ENCODE results near the gene BBS10. TPM values are rescaled to one million over a fixed set of nuclear protein-coding genes. Genes with fewer than 3 reads are reported as not detected.
"Not testable (repeated sequence)": the region's sequence is repeated elsewhere in the genome, so short reads cannot be mapped to it uniquely, and the experiment has no call there.

The BBS10 gene
- polyA plus RNA-seq (2012; ENCODE audit: insufficient read depth, insufficient read length): 5.7 TPM

DNA sequence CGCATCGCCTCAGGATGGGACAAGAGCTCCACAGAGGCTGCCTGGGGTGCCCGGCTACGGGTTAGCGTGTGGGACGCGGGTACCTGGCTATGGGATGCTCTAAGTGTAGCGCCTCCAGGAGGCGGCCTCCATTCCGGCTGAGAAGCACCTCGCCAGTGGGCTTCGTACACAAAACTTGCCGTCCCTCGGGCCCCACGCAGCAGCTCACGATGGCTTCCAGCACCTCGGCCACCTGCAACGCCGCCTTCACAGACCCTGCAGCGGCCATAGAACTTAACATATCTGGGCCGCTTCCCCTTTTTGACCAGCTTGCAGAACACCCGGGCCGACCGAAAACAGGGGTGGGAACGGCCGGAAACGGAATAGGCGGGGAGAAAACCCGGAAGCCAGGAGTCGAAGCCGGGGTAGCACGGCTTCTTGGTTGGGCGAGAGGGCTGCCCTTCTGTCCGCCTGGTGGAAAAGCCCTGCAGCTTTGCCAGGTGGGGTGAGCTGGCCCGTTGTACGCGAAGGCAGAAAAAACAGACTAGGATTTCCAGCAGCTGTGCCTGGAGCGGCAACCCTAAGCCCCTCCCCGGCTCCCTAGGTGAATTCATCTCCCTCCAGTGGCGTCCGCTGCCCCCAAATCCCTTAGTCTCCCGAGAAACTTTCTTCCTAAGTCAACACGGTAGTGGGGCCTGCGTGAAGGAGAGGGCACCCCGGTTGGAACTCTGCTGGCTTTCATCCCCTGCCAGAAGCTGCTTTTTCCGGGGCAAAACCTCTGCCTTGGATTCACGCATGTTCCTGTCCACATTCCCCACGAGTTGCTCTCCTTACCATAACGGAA, at the start of gene BBS10:
TSS of gene BBS10 (minus strand) at position 337 of the 823 bp plus-strand sequence. CDS start at position 280, 57 bp downstream.
- peak within 1 kb of the TSS; percentile 71 for H3K4me3 ChIP-seq (ENCODE audit: low read length)
- peak; percentile 86 for DNase-seq (ENCODE audit: low read depth, low spot score)

DNA sequence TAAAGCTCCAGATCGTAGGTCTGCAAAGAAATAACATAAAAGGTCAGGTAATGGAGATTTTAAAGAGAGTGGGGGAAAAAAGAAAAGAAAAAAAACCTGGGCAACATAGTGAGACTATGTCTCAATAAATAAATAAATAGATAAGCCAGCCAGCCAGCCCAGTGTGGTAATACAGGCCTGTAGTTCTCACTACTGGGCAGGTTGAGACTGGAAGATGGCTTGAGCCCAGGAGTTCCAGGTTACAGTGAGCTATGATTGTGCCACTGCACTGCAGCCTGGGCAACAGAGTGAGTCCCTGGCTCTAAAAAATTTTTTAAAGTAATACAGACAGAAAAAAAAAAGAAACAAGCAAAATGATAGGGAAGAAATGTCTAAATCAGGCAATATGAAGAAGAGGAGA, 43.2 kb upstream of the BBS10 start:
- DNase-seq (ENCODE audit: low read depth, low spot score): no peak
- H3K4me3 ChIP-seq (ENCODE audit: low read length): no peak overlapping the region

DNA sequence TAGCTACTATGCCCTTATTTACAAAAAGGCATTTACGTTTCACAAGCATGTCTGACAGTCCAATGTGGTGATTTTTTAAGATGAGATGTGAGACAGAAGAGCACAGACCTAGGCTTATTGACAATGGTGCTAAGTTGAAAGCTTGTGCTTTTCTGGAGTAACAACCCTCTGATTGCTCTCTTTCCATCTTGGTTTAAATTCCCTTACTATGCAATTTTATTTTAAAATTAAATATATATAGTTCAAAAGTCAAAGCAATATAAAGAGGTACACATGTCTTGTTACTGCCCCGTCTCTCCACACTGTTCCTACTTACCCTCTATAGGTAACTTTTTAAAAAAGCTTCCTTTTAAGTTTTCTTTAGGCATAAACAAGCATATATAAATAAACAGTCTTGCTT, 39.4 kb upstream of the BBS10 start:
- DNase-seq (ENCODE audit: low read depth, low spot score): no peak
- no peak overlapping the region for H3K4me3 ChIP-seq (ENCODE audit: low read length)

DNA sequence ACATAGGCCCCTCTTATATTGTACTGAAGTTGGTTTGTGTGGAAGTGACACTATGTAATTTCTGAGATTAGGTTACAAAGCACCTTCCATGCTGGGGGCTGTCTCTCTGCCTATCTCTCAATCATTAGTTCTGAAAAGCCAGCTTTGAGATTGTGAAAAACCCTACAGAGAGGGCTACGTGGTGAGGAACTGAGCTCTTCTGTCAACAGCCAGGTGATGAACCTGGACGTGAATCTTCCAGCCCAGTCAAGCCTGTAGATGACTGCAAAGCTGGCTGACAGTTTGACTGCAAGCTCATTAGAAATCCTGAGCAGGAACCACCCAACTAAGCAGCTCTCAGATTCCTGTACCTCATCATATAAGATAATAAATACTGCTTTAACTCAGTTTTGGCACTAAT, 36.3 kb upstream of the BBS10 start:
- DNase-seq (ENCODE audit: low read depth, low spot score): no peak

DNA sequence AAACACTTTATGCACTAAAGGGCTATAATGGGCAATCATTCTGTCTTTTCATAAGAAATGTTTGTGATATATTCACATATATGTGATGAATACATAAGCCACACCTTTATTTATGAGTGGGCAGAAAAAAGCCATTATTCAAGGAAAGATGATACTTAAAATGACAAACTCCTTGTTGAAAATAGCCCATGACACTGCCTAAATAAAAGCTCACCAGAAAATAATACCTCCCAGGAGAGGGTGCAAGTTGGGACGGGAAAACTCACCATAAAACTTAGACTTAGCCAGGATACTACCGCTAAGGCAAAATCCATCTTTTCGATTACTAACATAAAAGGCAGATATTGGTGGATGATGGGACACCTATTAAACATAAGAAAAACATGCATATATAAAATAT, 35.8 kb upstream of the BBS10 start:
- no peak for DNase-seq (ENCODE audit: low read depth, low spot score)
- no peak overlapping the region for H3K4me3 ChIP-seq (ENCODE audit: low read length)

More for the DNA sequence above, 36.3 kb upstream of the BBS10 start:
- H3K4me3 ChIP-seq (ENCODE audit: low read length): no peak overlapping the region

DNA sequence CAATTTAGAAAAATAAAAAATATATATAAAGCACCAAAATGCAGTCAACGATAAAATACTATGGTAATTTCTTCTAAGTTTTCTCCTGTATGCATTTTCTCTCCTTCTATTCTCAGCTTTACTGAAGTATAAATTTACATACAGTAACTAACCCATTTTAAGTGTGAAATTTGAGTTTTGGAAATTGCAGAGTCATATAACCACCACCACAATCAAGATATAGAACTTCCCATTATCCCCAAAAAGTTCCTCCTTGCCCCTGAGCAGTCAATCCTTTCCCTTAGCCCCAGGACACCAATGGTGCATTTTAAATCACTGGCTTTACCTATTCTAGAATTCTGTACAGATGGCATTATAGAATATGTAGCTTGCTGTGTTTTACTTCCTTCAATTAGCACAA, 31.0 kb upstream of the BBS10 start:
- H3K4me3 ChIP-seq (ENCODE audit: low read length): no peak overlapping the region
- DNase-seq (ENCODE audit: low read depth, low spot score): no peak

DNA sequence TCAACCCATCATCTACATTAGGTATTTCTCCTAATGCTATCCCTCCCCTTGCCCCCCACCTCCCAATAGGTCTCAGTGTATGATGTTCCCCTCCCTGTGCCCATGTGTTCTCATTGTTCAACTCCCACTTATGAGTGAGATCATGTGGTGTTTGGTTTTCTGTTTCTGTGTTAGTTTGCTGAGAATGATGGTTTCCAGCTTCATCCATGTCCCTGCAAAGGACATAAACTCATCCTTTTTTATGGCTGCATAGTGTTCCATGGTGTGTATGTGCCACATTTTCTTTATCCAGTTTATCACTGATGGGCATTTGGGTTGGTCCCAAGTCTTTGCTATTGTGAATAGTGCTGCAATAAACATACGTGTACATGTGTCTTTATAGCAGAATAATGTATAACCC, 28.7 kb upstream of the BBS10 start:
- H3K4me3 ChIP-seq (ENCODE audit: low read length); DNase-seq (ENCODE audit: low read depth, low spot score): not testable (repeated sequence)

DNA sequence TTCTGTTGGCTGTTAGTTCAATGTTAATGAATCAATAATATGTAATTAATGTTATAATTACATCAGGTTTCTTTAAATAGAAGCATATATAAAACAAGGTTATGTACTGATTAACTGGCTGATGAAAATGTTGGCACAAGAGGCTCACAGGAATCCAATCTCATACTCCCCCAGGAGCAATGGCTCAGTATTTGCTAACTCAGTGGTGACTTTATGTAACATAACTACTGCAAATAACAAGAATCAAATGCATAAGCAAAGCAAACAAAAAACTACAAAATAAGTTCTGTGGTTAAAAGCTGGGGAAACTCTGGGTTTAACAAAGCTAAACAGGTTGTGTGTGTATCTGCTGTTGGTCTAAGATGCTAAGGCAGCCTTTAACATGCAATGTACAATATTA, 27.7 kb upstream of the BBS10 start:
- no peak for DNase-seq (ENCODE audit: low read depth, low spot score)

DNA sequence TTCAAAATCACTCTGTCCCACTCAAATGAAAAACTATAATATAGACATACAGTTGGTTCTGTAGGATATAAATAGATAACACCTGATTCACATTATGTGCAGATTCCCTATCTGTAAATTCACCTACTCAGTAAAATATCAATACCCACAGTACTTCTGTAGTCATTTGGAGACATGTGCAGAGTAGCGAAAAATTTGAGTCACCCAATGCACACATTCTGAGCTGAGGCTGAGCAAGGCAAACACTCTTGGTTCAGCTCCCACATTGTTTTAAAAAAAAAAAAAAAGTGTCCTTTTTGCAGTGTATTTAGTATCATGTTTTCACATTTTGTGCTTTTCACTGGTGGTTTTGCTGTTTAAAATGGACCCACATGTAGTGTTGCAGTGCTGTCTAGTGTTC, 27.3 kb upstream of the BBS10 start:
- H3K4me3 ChIP-seq (ENCODE audit: low read length): no peak overlapping the region
- DNase-seq (ENCODE audit: low read depth, low spot score): no peak

More for the DNA sequence above, 27.7 kb upstream of the BBS10 start:
- no peak overlapping the region for H3K4me3 ChIP-seq (ENCODE audit: low read length)

DNA sequence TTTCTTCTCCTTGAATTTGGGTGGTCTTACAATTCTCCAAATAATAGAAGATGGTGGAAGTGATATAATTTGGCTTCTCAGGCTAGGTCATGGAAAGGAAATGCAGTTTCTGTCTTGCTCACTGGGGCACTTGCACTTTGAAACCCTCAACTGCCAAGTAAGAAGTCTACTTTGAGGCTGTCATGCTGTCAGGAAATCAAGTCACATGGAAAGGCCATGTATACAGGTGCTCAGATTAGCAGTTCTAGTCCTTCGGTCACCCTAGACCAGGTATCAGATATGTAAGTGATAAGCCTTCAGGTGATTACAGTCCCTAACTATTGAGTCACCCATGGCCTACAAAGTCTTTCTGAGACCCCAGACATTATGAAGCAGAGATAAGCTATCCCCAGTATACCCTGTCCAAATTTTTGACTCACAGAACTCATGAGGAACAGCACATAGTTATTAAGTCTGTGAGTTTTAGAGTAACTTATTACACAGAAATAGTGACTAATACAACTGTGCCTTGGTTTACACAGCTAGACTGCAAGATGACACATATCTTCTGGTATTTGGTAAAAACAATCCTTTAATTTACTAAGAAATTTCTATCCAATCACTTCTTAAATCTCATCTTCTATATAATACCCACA, 26.3 kb upstream of the BBS10 start:
- DNase-seq (ENCODE audit: low read depth, low spot score): no peak
- no peak overlapping the region for H3K4me3 ChIP-seq (ENCODE audit: low read length)

DNA sequence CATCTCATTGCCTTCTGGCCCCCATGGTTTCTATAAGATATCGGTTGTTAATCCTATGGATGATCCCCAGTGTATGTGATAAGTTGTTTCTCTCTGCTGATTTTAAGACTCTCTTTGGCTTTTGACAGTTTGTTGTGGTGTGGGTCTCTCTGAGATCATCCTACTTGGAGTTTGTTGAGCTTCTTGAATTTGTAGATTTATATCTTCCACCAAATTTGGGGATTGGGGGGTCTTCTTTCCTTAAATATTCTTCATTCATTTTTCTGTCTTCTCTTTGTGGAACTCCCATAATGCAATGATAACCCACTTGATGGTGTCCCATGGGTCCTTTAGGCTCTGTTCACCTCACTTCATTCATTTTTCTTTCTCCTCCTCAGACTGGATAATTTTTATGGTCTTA, 20.0 kb upstream of the BBS10 start:
- no peak for DNase-seq (ENCODE audit: low read depth, low spot score)
- H3K4me3 ChIP-seq (ENCODE audit: low read length): no peak overlapping the region

DNA sequence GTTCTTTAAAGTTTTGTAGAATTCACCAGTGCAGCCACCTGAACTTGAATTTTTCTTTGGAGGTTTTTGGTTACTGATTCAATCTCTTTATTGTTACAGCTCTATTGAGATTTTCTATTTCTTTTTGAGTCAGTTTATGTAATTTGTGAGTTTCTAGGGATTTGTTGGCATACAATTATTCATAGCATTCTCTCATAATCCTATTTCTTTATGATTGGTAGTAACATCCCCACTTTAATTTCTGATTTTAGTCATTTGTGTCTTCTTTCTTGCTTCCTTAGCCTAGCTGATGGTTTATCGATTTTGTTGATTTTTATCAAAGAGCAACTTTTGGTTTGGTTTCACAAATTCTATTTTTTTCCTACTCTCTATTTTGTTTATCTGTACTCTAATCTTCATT, 17.9 kb upstream of the BBS10 start:
- DNase-seq (ENCODE audit: low read depth, low spot score): no peak
- H3K4me3 ChIP-seq (ENCODE audit: low read length): no peak overlapping the region

DNA sequence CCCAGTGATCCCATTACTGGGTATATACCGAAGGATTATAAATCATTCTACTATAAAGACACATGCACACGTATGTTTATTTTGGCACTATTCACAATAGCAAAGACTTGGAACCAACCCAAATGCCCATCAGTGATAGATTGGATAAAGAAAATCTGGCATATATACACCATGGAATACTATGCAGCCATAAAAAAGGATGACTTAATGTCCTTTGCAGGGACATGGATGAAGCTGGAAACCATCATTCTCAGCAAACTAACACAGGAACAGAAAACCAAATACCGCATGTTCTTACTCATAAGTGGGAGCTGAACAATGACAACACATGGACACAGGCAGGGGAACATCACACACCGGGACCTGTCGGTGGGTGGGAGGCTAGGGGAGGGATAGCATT, 15.9 kb upstream of the BBS10 start:
- not testable (repeated sequence) for DNase-seq (ENCODE audit: low read depth, low spot score); H3K4me3 ChIP-seq (ENCODE audit: low read length)

DNA sequence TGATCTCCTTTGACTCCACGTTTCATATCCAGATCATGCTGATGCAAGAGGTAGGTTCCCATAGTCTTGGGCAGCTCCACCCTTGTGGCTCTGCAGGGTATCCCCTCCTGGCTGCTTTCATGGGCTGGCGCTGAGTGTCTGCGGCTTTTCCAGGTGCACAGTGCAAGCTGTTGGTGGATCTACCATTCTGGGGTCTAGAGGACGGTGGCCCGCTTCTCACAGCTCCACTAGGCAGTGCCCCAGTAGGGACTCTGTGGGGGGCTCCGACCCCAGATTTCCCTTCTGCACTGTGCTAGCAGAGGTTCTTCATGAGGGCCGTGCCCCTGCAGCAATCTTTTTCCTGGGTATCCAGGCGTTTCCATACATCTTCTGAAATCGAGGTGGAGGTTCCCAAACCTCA, 12.1 kb upstream of the BBS10 start:
- DNase-seq (ENCODE audit: low read depth, low spot score): no peak
- H3K4me3 ChIP-seq (ENCODE audit: low read length): no peak overlapping the region

DNA sequence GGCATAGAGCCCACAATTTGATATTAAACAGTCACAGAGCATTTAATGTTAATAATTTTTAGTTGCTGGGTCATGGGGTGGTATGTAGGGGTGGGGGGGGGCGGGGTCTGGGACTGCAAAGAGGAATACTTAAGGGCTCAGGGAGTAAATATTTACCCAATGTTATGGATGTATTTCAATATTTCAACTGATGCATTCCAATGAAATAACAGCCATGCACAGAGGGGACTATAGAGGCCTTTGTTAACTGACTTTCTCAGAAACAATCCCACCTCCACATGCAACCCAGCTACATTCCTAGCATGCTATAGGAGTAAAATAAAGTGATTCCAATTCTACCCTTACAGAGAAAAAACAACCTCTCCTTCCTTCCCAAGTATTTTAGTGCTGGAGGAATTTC, 7.9 kb upstream of the BBS10 start:
- no peak overlapping the region for H3K4me3 ChIP-seq (ENCODE audit: low read length)
- no peak for DNase-seq (ENCODE audit: low read depth, low spot score)

DNA sequence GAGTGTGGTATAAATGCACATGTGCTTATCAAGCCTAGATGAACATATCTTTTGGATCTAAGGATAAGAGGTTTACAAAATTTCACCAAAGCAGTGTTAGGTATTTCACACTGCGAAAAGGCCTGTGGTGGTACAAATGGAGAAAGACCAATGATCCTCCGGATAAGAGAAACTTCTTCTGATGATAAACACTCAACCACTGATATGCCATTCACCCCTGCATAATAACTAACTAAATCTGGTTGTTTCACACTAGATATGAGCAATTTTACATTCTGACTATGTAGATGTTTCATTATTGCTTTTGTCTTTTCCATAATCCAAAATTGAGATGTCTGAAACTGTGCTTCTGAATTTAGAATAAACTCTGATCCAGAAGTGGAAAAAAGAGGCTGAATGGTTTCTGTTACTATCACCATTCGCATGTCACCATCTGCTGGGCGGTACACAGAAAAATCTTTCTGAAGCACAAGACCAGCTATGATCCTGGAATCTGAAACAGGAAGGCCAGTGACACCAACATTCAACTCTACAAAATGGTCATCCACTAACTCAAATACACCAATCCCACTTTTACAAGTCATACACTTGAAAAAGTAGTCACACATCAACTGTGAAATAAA, 1.3 kb downstream of the BBS10 start:
- DNase-seq (ENCODE audit: low read depth, low spot score): no peak
- peak overlapping the region; percentile 71 for H3K4me3 ChIP-seq (ENCODE audit: low read length)

DNA sequence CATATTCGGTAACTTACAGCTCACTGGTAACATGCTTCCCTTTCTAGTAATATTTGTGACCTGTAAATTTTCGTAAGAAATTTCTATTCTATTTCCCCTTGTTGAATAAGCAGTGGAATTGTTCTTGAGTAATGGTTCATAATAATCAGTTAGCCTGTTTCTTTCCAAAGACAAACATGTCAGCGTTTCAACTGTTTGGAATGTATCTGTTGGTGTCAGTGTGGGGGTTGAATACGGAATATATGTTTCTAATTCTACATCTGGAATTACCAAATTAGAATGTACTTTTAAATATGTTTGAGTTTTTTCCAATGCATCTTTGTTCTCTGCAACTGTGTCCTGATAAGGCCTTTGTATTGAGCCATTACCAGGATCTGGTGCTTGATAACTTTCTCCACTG, 2.0 kb downstream of the BBS10 start:
- no peak for DNase-seq (ENCODE audit: low read depth, low spot score)
- no peak overlapping the region for H3K4me3 ChIP-seq (ENCODE audit: low read length)

DNA sequence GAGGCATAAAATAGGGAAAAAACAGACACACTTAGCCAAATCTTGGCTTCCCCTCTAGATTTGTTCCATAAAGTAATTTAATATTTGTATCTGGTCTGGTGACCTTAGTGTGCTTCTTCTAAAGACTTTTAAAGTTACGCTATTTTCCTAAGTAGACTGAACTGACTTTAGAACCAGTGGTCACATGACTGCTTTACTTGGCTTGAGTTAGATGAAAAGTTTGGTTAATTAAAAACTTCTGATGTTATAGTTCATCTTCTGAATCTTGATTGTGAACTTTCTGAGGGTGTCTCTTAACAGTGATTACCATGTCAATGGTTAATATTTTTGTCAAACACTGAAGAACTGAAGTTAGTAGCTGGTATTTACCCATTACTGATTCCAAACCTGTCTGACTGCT, 2.6 kb downstream of the BBS10 start:
- DNase-seq (ENCODE audit: low read depth, low spot score): no peak

DNA sequence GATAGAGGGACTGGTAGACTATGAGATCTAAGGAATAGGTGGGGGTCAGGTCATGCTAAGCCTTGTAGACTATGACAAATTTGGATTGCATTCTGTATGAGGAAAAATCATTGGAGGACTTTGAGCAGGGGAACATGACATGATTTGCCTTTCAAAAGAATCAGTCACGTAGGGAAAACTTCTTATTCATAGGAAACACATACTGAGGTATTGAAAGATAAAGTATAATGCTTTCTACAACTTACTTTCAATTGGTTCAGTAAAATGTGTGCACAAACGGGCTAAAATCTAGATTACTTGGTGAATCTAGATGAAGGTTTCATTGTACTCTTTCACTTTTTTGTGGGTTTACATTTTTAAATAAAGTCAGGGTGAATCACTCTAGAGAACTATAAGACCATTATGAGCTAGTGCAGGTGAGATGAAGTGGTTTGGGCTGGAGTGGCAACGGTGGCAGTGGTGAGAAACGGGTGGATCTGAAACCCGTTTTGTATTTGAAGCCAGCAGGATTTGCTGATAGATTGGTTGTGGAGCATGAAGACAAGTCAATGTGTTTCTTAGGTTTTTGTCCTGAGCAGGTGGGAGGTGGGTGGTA, 6.7 kb downstream of the BBS10 start:
- H3K4me3 ChIP-seq (ENCODE audit: low read length): no peak overlapping the region
- no peak for DNase-seq (ENCODE audit: low read depth, low spot score)

More for the DNA sequence above, 2.6 kb downstream of the BBS10 start:
- H3K4me3 ChIP-seq (ENCODE audit: low read length): no peak overlapping the region

Measured in Jurkat, Clone E6-1 (cell line).